IMR-90 (cell line): Measurements from ENCODE around the gene SRGAP3.

Source experiments
- BHLHE40 ChIP-seq: fragments of 150-350 bp; IDR thresholded peaks from 2 replicates; pipeline ENCODE4 v1.6.1; 2016; ENCODE audit warnings: mild to moderate bottlenecking, low read depth, low read length
- CEBPB ChIP-seq: IDR thresholded peaks from 2 replicates; pipeline ENCODE4 v1.6.1; 2012; ENCODE audit warnings: low read depth, low read length, improper control_type of control experiment
- CHD1 ChIP-seq: IDR thresholded peaks from 2 replicates; pipeline ENCODE4 v1.6.1; 2012; ENCODE audit warnings: low read depth, low read length, improper control_type of control experiment
- MAFK ChIP-seq: IDR thresholded peaks from 2 replicates; pipeline ENCODE4 v1.6.1; 2012; ENCODE audit warnings: low read depth, low read length, improper control_type of control experiment
- MAZ ChIP-seq: IDR thresholded peaks from 2 replicates; pipeline ENCODE4 v1.6.1; 2012; ENCODE audit warnings: low read depth, mild to moderate bottlenecking, low read length, improper control_type of control experiment, moderate library complexity, borderline replicate concordance
- POLR2A ChIP-seq: IDR thresholded peaks from 2 replicates; pipeline ENCODE4 v1.6.1; 2012; ENCODE audit warnings: mild to moderate bottlenecking, low read depth, low read length
- RAD21 ChIP-seq: IDR thresholded peaks from 2 replicates; pipeline ENCODE4 v1.6.1; 2012; ENCODE audit warnings: low read length, improper control_type of control experiment
- RCOR1 ChIP-seq: IDR thresholded peaks from 2 replicates; pipeline ENCODE4 v1.6.1; 2012; ENCODE audit warnings: mild to moderate bottlenecking, low read length, improper control_type of control experiment; ENCODE audit not compliant: insufficient replicate concordance
- RFX5 ChIP-seq: IDR thresholded peaks from 2 replicates; pipeline ENCODE4 v1.8.0; 2012; ENCODE audit warnings: low read depth, mild to moderate bottlenecking, low read length, moderate library complexity
- SMC3 ChIP-seq: fragments of 150-350 bp; IDR thresholded peaks from 2 replicates; pipeline ENCODE4 v1.6.1; 2016; ENCODE audit warnings: low read depth, mild to moderate bottlenecking, antibody characterized with exemption, low read length, moderate library complexity
- TF ChIP-seq, protein P1 (sequence below): conservative IDR thresholded peaks from 2 replicates; pipeline ENCODE4 v1.5.1; 2012; ENCODE audit warnings: mild to moderate bottlenecking, low read depth, low read length, improper control_type of control experiment
- TF ChIP-seq, protein P2 (sequence below): fragments of 150-350 bp; IDR thresholded peaks from 2 replicates; pipeline ENCODE4 v1.6.1; 2017; ENCODE audit warnings: mild to moderate bottlenecking, antibody characterized with exemption, low read length, low read depth
- TF ChIP-seq, protein P3 (sequence below): fragments of 150-350 bp; IDR thresholded peaks from 2 replicates; pipeline ENCODE4 v1.6.1; 2016; ENCODE audit warnings: low read depth, mild to moderate bottlenecking, low read length, moderate library complexity, borderline replicate concordance

DNA sequence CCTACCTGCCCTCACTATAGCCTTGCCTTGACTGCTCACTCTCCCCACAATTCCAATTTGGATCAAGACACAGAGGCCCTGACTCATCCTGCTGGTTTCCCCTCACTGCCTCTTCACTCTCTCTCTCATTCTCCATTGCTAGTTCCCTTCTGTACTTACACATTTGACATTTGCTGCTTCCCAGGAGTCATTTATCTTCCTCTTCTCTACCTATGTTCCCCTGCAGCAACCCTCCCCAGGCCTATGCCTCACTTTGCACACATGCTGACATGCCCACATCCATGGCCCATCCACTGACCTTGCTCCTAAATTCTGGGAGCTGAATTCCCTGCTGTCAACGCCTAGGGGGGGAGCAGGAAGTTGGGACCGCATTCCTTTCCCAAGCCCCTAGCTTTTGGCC, 82.2 kb downstream of the SRGAP3 start:
- TF ChIP-seq, protein P1, sequence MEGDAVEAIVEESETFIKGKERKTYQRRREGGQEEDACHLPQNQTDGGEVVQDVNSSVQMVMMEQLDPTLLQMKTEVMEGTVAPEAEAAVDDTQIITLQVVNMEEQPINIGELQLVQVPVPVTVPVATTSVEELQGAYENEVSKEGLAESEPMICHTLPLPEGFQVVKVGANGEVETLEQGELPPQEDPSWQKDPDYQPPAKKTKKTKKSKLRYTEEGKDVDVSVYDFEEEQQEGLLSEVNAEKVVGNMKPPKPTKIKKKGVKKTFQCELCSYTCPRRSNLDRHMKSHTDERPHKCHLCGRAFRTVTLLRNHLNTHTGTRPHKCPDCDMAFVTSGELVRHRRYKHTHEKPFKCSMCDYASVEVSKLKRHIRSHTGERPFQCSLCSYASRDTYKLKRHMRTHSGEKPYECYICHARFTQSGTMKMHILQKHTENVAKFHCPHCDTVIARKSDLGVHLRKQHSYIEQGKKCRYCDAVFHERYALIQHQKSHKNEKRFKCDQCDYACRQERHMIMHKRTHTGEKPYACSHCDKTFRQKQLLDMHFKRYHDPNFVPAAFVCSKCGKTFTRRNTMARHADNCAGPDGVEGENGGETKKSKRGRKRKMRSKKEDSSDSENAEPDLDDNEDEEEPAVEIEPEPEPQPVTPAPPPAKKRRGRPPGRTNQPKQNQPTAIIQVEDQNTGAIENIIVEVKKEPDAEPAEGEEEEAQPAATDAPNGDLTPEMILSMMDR: no peak
- TF ChIP-seq, protein P2, sequence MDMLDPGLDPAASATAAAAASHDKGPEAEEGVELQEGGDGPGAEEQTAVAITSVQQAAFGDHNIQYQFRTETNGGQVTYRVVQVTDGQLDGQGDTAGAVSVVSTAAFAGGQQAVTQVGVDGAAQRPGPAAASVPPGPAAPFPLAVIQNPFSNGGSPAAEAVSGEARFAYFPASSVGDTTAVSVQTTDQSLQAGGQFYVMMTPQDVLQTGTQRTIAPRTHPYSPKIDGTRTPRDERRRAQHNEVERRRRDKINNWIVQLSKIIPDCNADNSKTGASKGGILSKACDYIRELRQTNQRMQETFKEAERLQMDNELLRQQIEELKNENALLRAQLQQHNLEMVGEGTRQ: no peak
- no peak for TF ChIP-seq POLR2A
- no peak for TF ChIP-seq MAFK
- no peak for TF ChIP-seq MAZ
- TF ChIP-seq RAD21: no peak
- no peak for TF ChIP-seq SMC3
- TF ChIP-seq CHD1: no peak
- TF ChIP-seq RFX5: no peak
- TF ChIP-seq CEBPB: no peak
- no peak for TF ChIP-seq RCOR1
- no peak for TF ChIP-seq BHLHE40
- TF ChIP-seq, protein P3, sequence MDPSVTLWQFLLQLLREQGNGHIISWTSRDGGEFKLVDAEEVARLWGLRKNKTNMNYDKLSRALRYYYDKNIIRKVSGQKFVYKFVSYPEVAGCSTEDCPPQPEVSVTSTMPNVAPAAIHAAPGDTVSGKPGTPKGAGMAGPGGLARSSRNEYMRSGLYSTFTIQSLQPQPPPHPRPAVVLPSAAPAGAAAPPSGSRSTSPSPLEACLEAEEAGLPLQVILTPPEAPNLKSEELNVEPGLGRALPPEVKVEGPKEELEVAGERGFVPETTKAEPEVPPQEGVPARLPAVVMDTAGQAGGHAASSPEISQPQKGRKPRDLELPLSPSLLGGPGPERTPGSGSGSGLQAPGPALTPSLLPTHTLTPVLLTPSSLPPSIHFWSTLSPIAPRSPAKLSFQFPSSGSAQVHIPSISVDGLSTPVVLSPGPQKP: no peak
